T47D (cell line): ENCODE results near the gene EFTUD2.

ENCODE experiments used
- DNase-seq, 2 experiments: peaks; one replicate each; pipeline versions ENCODE4 v3.0.0 to v3.0.0-alpha.2; 2011 to 2012; ENCODE audit warnings: low read depth in 1 of 2, low spot score in 1 of 2
- JUND ChIP-seq: IDR thresholded peaks from 2 replicates; pipeline ENCODE4 v1.6.1; 2012; ENCODE audit warnings: low read depth
- in situ Hi-C: cut with HindIII; loops from 2 replicates; pipeline ENCODE4 v1.10.0; 2016; ENCODE audit warnings: low sequenced_read_pairs, low pct_unique_long_range_greater_than_20kb

EFTUD2 gene

DNA sequence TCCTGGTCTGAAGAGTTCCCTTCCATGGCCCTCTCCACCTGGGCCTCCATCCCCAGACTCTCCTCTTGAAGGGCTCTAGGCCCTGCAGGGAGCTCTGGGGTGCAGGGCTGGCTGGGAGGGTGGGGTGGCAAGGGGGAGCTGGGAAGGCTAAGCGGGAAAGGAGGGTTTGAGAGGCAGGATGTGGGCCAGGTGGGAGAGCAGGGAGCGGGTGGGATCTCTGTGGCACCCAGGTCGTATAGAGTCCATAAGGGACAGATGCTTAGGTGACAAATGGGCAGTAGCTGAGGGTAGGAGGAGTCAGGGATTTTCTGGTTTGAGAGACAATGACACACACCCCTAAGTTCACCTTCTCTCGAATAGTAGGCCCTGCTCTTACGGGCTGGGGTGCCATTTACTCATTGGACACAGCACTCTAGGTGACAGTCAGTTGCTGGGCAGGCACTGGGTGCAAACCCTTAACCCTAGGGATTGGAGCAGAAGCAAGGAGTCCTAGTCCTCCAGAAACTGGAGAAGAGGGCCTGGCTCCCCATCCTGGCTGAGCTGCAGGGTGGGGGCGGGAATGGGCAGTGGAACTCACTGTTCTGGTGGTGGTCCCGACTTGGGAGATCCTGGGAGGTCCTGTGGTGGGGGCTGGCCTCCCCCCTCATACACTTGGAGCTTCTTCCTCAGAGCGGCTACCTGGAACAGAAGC lies 33.0 kb upstream of the EFTUD2 start:
- DNase-seq = no peak
- TF ChIP-seq JUND = no peak
- in situ Hi-C loops = no loop called here

DNA sequence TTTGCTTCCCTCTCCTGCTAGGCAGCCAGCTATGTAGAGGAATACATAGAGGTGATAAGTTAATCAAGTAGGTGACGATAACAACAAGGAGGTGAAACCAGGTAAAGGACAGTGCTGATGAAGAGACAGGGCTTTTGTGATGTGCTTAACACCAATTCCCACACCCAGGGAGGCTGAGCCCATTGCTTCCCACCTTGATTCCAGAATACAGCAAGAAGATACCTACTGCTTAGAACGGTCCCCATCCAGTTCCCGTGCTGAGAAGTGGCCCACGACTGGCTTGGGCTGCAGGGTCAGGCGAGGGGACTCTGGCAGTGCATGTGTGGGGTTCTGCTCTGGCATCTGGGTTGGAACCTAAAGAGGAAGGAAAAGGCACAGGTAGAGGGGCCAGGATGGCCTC lies 32.1 kb upstream of the EFTUD2 start:
- no peak for TF ChIP-seq JUND
- in situ Hi-C loops = no loop called here
- no peak for DNase-seq

DNA sequence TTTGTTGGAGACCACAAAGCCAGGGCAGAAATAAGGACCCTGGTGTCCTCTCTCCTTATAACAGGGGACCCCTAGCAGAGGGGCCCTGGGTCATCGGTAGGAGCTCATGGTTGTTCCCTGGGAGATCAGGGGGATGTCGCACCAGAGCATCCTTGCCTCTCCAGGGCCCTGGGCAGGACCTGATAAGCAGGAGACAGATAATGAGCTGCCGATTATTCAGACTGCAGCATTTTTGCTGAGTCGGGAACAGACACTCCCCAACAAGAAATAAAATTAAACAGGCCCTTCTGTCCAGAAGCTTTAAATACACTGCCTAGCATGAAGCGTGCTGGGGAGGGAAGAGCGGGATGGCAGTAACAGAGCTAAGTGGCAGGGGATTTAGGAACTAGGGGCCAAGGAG lies 31.4 kb upstream of the EFTUD2 start:
- in situ Hi-C loops = no loop called here
- DNase-seq = no peak
- no peak for TF ChIP-seq JUND

DNA sequence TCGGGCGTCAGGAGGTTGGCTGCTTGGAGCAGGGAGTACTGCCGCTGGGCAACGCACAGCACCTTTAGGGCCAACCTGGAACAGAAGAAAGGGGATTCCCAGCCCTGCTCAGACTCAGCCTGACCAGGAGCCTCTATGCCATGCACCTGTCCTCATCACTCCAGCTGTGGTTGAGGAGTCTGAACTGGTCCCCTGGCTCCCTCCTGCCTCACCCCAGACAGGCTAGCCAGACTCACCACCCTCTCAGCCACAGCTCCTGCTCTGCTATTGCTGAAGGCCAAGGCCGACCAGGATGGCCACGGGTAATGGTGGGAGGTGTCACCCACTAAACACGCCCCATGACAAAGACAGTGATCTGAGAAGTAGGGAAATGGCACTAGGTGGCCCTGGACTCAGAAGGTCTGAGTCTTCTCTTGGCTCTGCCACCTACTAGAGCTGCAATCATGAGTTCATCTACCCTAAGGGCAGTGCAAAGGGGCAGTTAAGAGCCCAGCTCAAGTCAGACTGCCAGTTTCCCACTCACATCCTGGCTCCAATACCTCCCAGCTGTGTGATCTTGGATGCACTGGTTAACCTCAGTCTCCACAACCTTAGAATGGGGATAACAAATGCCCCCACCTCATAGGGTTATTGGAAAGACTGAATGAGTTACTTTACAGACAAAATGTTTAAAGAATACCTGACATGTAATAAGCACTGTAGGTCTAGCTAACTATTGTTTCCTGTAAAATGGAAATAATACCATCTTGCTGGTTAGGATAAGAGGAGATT lies 29.9 kb upstream of the EFTUD2 start:
- in situ Hi-C loops = no loop called here
- no peak for TF ChIP-seq JUND
- DNase-seq = no peak

DNA sequence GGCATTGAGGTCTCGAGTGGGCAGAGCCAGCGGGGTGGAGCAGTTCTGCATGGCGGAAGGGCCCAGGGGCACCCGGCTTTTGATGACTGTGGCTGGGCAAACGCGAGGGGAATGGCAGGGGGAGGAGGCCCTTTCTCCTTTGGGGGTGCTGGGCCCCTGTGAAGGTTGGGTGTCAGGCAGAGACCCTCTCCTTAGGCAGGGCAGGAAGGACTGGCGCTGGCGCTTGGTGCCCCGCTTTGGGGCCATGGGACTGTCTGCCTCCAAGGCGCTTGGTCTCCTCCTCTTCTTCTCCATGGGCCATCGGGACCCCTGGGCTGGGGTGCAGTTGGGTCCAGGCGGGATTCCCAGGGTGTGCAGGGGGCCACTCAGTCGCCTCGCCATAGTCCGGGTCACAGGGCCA lies 28.9 kb upstream of the EFTUD2 start:
- no peak for TF ChIP-seq JUND
- in situ Hi-C loops = no loop called here
- DNase-seq = no peak

DNA sequence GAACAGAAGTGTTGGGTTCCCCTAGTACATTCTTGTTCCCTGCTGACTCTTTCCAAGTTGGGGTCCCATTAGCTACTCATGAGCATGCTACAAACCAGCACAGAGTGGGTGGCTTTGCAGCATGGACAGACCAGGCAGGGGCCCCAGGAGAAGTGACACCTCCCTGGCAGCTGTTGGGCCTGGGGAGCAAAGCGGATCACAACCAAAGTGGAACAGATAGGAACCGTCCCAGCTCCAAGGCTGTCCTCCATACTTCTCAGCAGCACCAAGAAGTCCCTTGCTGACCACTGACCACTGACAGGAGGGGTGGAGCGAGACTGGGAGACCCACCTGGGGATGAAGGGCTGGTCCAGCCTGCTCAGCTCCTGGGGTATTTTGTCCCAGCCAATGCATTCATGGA lies 28.5 kb upstream of the EFTUD2 start:
- DNase-seq = no peak
- no peak for TF ChIP-seq JUND
- in situ Hi-C loops = no loop called here

DNA sequence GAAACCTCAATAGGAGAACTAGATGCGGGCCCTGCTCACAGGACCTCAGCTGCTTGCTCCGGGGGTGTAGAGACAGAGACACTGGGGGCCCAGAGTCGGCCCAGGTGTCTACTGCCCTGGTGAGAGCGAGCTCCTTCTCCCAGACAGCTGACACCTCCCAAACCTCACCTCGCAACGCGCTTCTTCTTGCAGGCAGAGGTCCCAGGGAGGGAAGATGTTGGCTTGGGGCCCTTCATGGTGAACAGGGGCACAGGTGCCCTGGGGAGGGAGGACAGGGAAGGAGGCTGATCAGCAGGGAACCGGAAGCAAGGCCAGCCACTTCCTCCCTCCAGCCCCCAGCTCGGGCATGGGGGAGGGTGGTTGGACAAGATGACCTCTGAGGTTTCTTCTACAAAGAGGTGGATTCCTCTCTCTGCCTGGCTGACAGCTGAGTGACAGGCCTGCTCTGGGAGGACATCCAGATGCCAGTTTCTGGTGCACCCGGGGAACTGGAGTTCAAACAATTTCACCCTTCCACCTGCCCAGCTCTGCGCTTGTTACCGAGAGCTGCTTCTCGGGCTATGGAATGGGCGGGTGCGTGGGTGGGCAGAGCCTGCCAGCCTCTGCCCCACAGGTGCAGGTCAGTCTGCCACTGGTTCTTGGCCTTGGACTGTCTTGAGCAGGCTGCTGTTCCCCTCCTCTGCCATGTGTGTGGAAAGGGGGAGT lies 27.7 kb upstream of the EFTUD2 start:
- no peak for TF ChIP-seq JUND
- no peak for DNase-seq
- in situ Hi-C loops = no loop called here

DNA sequence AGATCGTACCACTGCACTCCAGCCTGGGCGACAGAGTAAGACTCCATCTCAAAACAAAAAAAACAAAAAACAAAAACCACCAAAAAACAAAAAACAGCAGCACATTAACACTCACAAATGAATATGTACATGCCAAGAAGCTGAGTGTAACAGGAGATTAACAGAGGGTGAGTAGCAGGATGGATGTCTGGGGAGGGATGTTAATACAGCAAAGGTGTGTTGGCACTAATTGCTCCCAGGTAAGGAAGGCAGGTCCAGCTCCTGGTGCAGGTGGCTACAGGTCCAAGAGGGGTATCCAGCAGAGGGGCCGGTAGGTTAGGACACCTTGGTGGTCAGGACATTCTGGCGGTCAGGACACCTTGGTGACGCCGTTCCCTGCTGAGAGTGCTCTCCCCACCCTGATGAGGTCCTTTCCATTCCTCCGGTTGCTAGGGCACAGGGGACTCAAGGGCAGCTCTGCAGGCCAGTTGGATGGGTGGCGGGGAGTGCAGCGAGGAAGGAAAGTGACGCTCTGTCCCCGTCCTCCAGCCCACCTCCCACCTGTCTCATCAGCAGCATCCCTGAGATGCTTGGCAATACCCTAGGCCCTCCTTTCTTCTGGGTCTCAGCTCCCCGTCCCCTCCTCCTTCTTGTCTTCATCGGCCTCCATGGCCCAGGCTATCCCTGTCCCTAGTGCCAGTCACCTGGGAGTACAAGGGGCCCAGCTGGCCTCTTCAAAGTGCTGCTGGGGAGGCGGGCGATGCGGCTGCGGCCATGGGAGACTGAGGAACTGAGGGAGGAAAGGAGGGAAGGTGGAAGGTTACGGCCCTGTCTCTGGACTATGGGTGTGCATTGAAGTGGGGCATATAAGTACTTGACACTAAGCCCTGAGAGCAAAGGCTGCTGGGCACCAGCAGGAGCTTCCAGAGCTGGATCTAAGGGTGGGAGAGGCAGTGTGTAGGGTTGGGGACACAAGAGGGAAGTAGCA lies 26.8 kb upstream of the EFTUD2 start:
- TF ChIP-seq JUND = no peak
- in situ Hi-C loops = no loop called here
- no peak for DNase-seq

DNA sequence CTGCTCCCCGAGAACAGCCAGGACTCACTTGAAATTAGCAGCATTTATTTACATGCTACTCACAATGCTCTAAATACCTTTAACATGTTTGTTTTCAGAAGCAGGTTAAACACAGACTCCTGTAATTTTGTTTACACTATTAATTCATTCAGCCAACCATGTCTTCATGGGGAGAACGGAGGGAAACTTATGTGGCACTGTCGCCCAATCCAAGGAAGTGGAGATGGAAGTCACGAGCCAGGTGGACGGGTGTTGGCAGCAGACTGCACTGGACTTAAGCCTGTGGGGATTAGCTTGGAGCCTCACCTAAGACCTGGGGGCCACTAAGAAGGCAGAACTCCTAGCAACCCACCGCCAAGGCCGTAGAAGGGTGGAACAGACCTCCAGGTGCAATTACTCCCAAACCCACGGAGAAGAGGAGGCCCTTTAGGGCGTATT lies 24.9 kb upstream of the EFTUD2 start:
- in situ Hi-C loops = no loop called here
- TF ChIP-seq JUND = no peak
- DNase-seq = peak; percentile 52 to 54

DNA sequence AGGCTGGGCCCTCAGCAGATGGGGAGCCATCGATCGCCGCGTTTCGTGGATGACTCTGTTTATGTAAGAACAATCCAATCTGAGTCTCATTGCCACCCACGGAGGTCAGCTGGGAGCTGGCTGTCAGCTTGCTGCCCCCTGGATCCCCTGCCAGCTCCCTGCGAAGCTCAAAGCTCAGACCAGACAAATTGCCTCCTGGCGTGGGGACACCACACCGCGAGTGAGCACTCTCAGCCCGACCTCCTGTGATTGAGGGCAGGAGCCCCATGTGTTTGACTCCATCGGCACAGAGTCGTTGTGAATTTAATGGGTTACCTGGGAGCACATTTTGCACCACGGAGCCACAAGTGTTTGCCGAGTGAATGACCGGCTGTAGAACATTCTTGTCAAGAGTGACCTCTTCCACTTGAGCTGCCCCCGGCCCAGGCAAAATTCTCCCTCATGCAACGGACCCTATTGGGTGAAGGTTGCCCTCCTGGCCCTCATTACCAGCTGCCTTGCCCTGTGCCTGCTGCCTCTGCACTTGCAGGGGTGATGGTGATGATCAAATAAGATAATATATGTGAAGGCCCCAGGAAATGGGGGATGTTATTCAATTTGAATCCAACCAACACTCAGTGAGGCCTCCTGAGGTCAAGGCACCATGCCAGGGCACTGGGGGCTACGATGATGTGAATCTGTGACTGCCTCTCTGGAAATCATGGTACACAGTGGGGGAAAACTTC lies 23.7 kb upstream of the EFTUD2 start:
- in situ Hi-C loops = no loop called here
- no peak for DNase-seq
- TF ChIP-seq JUND = no peak

DNA sequence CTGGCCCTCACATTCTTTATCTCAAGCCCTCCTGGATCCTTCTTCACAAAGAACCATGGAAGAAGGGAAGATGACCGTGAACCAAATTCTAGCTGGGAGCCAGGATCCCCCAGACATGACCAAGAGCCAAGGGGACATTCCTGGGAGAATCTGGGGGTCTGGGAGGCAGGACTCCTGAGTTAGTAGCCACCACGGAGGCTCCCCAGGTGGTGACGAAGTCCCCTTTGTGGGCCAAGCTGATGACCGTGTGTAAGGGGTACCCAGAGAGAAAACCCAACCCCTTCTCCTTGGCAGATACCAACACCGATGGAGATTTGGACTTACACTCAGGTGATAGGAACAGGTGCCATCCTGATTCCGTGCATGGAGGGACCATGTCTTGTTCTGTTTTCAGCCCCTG lies 22.9 kb upstream of the EFTUD2 start:
- in situ Hi-C loops = no loop called here
- no peak for DNase-seq
- no peak for TF ChIP-seq JUND
